MM.1S (cell line): Measurements from ENCODE around the gene GRB7.

ENCODE experiments used
- DNase-seq: peaks from one replicate; pipeline ENCODE4 v3.0.0-alpha.2; 2015
- H2AFZ ChIP-seq: fragments of 300-600 bp; sonication (generic); 2 replicates; pipeline ENCODE4 v1.6.0; 2016; ENCODE audit warnings: antibody characterized with exemption, low read length
- H3F3A ChIP-seq: fragments of 300-600 bp; sonication (generic); 2 replicates; pipeline ENCODE4 v1.6.1; 2016; ENCODE audit warnings: mild to moderate bottlenecking, antibody characterized with exemption, low read length, moderate library complexity, mixed read lengths; ENCODE audit not compliant: insufficient read depth
- H3K27ac ChIP-seq: fragments of 300-600 bp; sonication (generic); 2 replicates; pipeline ENCODE4 v1.5.1; 2016; ENCODE audit warnings: mild to moderate bottlenecking, low read length
- H3K27me3 ChIP-seq: fragments of 300-600 bp; sonication (generic); replicated peaks from 2 replicates; pipeline ENCODE4 v1.6.0; 2016; ENCODE audit warnings: low read length; ENCODE audit not compliant: insufficient read depth
- H3K36me3 ChIP-seq: fragments of 300-600 bp; sonication (generic); replicated peaks from 2 replicates; pipeline ENCODE4 v1.6.1; 2016; ENCODE audit warnings: mild to moderate bottlenecking, low read length, mixed read lengths; ENCODE audit not compliant: insufficient read depth
- H3K4me1 ChIP-seq: fragments of 300-600 bp; sonication (generic); 2 replicates; pipeline ENCODE4 v1.6.1; 2016; ENCODE audit warnings: low read length, mixed read lengths
- H3K4me2 ChIP-seq: fragments of 300-600 bp; sonication (generic); 2 replicates; pipeline ENCODE4 v1.6.0; 2016; ENCODE audit warnings: low read depth, low read length
- H3K4me3 ChIP-seq: fragments of 300-600 bp; sonication (generic); 2 replicates; pipeline ENCODE4 v1.5.1; 2016; ENCODE audit warnings: low read length, mixed read lengths
- H3K79me2 ChIP-seq: fragments of 300-600 bp; sonication (generic); 2 replicates; pipeline ENCODE4 v1.6.1; 2016; ENCODE audit warnings: mixed run types, low read length, mixed read lengths
- H3K9ac ChIP-seq: fragments of 300-600 bp; sonication (generic); 2 replicates; pipeline ENCODE4 v1.6.1; 2016; ENCODE audit warnings: low read length, mixed read lengths
- H3K9me2 ChIP-seq: fragments of 300-600 bp; sonication (generic); replicated peaks from 2 replicates; pipeline ENCODE4 v1.6.1; 2016; ENCODE audit warnings: mild to moderate bottlenecking, low read length, mixed read lengths; ENCODE audit not compliant: insufficient read depth
- H3K9me3 ChIP-seq: fragments of 300-600 bp; sonication (generic); replicated peaks from 2 replicates; pipeline ENCODE4 v1.6.1; 2016; ENCODE audit warnings: mild to moderate bottlenecking, low read length, mixed read lengths; ENCODE audit not compliant: insufficient read depth
- H4K20me1 ChIP-seq: fragments of 300-600 bp; sonication (generic); 2 replicates; pipeline ENCODE4 v1.6.1; 2016; ENCODE audit warnings: mild to moderate bottlenecking, low read length, moderate library complexity, mixed read lengths; ENCODE audit not compliant: insufficient read depth
- CTCF ChIP-seq: fragments of 300-600 bp; sonication (generic); IDR thresholded peaks from 2 replicates; pipeline ENCODE4 v1.5.1; 2016; ENCODE audit warnings: antibody characterized with exemption, low read length, mixed read lengths
- EZH2 ChIP-seq: fragments of 300-600 bp; sonication (generic); optimal IDR thresholded peaks from 2 replicates; pipeline ENCODE3; 2017; ENCODE audit warnings: low read depth, mild to moderate bottlenecking, antibody characterized with exemption, low read length, mixed read lengths
- EZH2phosphoT487 ChIP-seq: fragments of 300-600 bp; sonication (generic); IDR thresholded peaks from 2 replicates; pipeline ENCODE4 v1.6.1; 2018; ENCODE audit warnings: antibody characterized with exemption, low read length

GRB7 gene

GRCh38 chr17:39704821-39705551 lies 32.8 kb upstream of the GRB7 start:
- Histone ChIP-seq H3K27ac (no peak overlapping the region), H3K9me3 (no peaks in the 10 kb centered on the region), H4K20me1 (no peaks in the 10 kb centered on the region), H3K9me2 (no peaks in the 10 kb centered on the region), H3K36me3 (no peaks in the 10 kb centered on the region), H3K4me2 (no peak overlapping the region), H3K4me1 (peaks cover 27% of the 10 kb centered on the region), H3K4me3 (no peak overlapping the region), H3K79me2 (no peaks in the 10 kb centered on the region), H3K9ac (no peak overlapping the region), H3K27me3 (no peaks in the 10 kb centered on the region), H2AFZ (no peak overlapping the region), H3F3A (no peaks in the 10 kb centered on the region)
- TF ChIP-seq CTCF = no peak
- no peak for TF ChIP-seq EZH2phosphoT487
- TF ChIP-seq EZH2 = no peak
- DNase-seq = no peak

- no peaks in the 10 kb centered on the region for H3K79me2 ChIP-seq
- no peaks in the 10 kb centered on the region for H3K9me3 ChIP-seq
- H3K27ac ChIP-seq = no peak overlapping the region
- no peaks in the 10 kb centered on the region for H3K9me2 ChIP-seq
- peaks cover 27% of the 10 kb centered on the region for H3K4me1 ChIP-seq
- H3F3A ChIP-seq = no peaks in the 10 kb centered on the region
- DNase-seq = no peak
- H3K27me3 ChIP-seq = no peaks in the 10 kb centered on the region
- no peak overlapping the region for H3K4me3 ChIP-seq
- TF ChIP-seq EZH2 = no peak
- TF ChIP-seq EZH2phosphoT487 = no peak
- TF ChIP-seq CTCF = no peak
- H3K36me3 ChIP-seq = no peaks in the 10 kb centered on the region
- no peaks in the 10 kb centered on the region for H4K20me1 ChIP-seq
- no peak overlapping the region for H3K9ac ChIP-seq
- H2AFZ ChIP-seq = no peak overlapping the region
- no peak overlapping the region for H3K4me2 ChIP-seq
These were observed 31.9 kb upstream of the GRB7 start for GRCh38 chr17:39705786-39706348.

- no peak overlapping the region for H3K9ac ChIP-seq
- no peak overlapping the region for H3K27ac ChIP-seq
These were observed 31.4 kb upstream of the GRB7 start for GRCh38 chr17:39706383-39706782.

More at GRCh38 chr17:39706383-39706782, 31.4 kb upstream of the GRB7 start:
- H3K27me3 ChIP-seq = no peaks in the 10 kb centered on the region
- no peak overlapping the region for H2AFZ ChIP-seq
- no peaks in the 10 kb centered on the region for H3K9me3 ChIP-seq
- H3K4me1 ChIP-seq = peaks cover 27% of the 10 kb centered on the region
- no peaks in the 10 kb centered on the region for H3K79me2 ChIP-seq
- no peak for DNase-seq
- no peak overlapping the region for H3K4me3 ChIP-seq
- H3K36me3 ChIP-seq = no peaks in the 10 kb centered on the region
- H3K4me2 ChIP-seq = no peak overlapping the region
- no peaks in the 10 kb centered on the region for H4K20me1 ChIP-seq
- TF ChIP-seq CTCF (no peak), EZH2phosphoT487 (no peak), EZH2 (no peak)
- no peaks in the 10 kb centered on the region for H3F3A ChIP-seq
- no peaks in the 10 kb centered on the region for H3K9me2 ChIP-seq
